Measurements from ENCODE around the gene NELL1. TPM values are rescaled to one million over a fixed set of nuclear protein-coding genes. Genes with fewer than 3 reads are reported as not detected.

Gene NELL1
- total and polyA plus RNA-seq, 2 donors (not counting 3 experiments of a cell fraction or from before 2014, with no cell fraction given) = not detected

DNA sequence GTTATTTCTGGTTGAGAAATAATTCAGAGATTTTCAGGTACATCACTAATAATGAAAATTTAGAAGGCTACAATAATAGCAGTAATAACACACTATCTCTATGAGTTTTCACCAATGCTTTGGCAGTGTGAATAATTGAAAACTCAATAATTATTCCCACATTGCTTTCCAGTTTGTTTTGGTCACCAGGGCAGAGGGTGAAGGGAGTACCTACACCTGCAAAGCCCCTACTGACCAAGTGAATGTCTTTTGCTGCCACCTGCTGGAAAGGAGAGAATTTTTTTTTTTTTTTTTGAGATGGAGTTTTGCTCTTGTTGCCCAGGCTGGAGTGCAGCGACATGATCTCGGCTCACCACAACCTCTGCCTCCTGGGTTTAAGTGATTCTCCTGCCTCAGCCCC lies 3.2 kb downstream of the NELL1 start:
- Histone ChIP-seq H3K4me1 (ENCODE audit: control insufficient read depth, extremely low read depth, insufficient read depth, low read length) (no peaks in the 10 kb centered on the region), H3K4me3 (replicated peaks in 1 of 3; ENCODE audit: insufficient read depth in 1 of 3, low read depth in 1 of 3, low read length in 3 of 3) (no peak overlapping the region), H3K27me3 (ENCODE audit: control insufficient read depth in 2 of 2, insufficient read depth in 2 of 2, low read length in 2 of 2) (peaks cover 32 to 45% of the 10 kb centered on the region in 2 experiments), H3K27ac (ENCODE audit: insufficient read depth, low read depth, low read length) (no peak overlapping the region), H4K20me1 (replicated peaks; ENCODE audit: control insufficient read depth, extremely low read depth, insufficient read depth, low read length) (no peaks in the 10 kb centered on the region), H3K9me3 (replicated peaks; ENCODE audit: control insufficient read depth, insufficient read depth, low read length) (no peaks in the 10 kb centered on the region), H3K79me2 (ENCODE audit: control insufficient read depth, insufficient read depth, low read length) (no peaks in the 10 kb centered on the region), H2AFZ (ENCODE audit: low read depth, low read length) (no peak overlapping the region), H3K4me2 (ENCODE audit: insufficient read depth, low read length) (no peak overlapping the region), H3K9ac (replicated peaks; ENCODE audit: extremely low read depth, insufficient read depth, low read length) (no peak overlapping the region), H3K36me3 (ENCODE audit: control insufficient read depth in 2 of 2, extremely low read depth in 1 of 2, insufficient read depth in 2 of 2, low read length in 2 of 2) (no peaks in the 10 kb centered on the region), H3K9me1 (replicated peaks; ENCODE audit: control insufficient read depth, extremely low read depth, insufficient read depth, low read length) (no peaks in the 10 kb centered on the region)
- intact Hi-C loops (cut with micrococcal nuclease) (loop anchor here (1.0 kb wide), 1 partner anchor 24 kb away; no protein-coding TSS in a partner anchor), dilution Hi-C loops (cut with MboI; ENCODE audit: extremely low pct_ligation_motif_present, low sequenced_read_pairs) (no loop called here)
- DNase-seq (ENCODE audit: low read depth, low spot score) (peak; percentile 4), FAIRE-seq (no peak)
- POLR2A ChIA-PET = no interaction called here
- BruUV-seq (replicated peaks) = no TSS peak
- CTCF ChIA-PET = interaction anchor here (1.1 to 1.5 kb wide), 4 partner anchors 16 to 544 kb away, joined by 3 to 13 read pairs (median 8); no protein-coding TSS in a partner anchor
- TF ChIP-seq, protein P1, sequence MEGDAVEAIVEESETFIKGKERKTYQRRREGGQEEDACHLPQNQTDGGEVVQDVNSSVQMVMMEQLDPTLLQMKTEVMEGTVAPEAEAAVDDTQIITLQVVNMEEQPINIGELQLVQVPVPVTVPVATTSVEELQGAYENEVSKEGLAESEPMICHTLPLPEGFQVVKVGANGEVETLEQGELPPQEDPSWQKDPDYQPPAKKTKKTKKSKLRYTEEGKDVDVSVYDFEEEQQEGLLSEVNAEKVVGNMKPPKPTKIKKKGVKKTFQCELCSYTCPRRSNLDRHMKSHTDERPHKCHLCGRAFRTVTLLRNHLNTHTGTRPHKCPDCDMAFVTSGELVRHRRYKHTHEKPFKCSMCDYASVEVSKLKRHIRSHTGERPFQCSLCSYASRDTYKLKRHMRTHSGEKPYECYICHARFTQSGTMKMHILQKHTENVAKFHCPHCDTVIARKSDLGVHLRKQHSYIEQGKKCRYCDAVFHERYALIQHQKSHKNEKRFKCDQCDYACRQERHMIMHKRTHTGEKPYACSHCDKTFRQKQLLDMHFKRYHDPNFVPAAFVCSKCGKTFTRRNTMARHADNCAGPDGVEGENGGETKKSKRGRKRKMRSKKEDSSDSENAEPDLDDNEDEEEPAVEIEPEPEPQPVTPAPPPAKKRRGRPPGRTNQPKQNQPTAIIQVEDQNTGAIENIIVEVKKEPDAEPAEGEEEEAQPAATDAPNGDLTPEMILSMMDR (IDR thresholded peaks at IDR 0.05; ENCODE audit: extremely low read depth in 1 of 2, insufficient read depth in 1 of 2, low read depth in 1 of 2, low read length in 2 of 2) = peak in 1 of 2 donors; percentile 9
- no peak for TF ChIP-seq GATA2 (IDR thresholded peaks at IDR 0.05; ENCODE audit: insufficient read depth, insufficient read length, low read depth, low read length)
- TF ChIP-seq POLR2AphosphoS5 (IDR thresholded peaks at IDR 0.05; ENCODE audit: insufficient read depth, low read depth, low read length) = no peak
- TF ChIP-seq JUN (IDR thresholded peaks at IDR 0.05; ENCODE audit: borderline replicate concordance, insufficient read depth, insufficient read length, low read depth) = no peak
- TF ChIP-seq POLR2A (IDR thresholded peaks at IDR 0.05; ENCODE audit: low read depth, low read length) = no peak
- TF ChIP-seq EZH2 (IDR thresholded peaks at IDR 0.05; ENCODE audit: borderline replicate concordance, low read depth, low read length, severe bottlenecking) = no peak
- no peak for TF ChIP-seq FOS (IDR thresholded peaks at IDR 0.05; ENCODE audit: borderline replicate concordance, insufficient read depth, low read length)
- no peak for TF ChIP-seq MAX (IDR thresholded peaks at IDR 0.05; ENCODE audit: insufficient read depth, insufficient read length)

All from endothelial cell of umbilical vein (primary cell).